WTC11 (cell line): ENCODE measurements around the gene GPC5. TPM values are rescaled to one million over a fixed set of nuclear protein-coding genes. Genes with fewer than 3 reads are reported as not detected.

Experiments
- ATAC-seq: fragments of 200-7000 bp; cut with Tn5 transposase; 2 replicates; pipeline ENCODE4 v1.10.0; 2021; ENCODE audit warnings: mild to moderate bottlenecking, moderate library complexity
- CTCF ChIA-PET: fragments of 300-600 bp; sonication (Branson Sonifier 250); formaldehyde crosslinking; loops from one replicate; lab custom pipeline; 2021; ENCODE audit warnings: antibody characterized with exemption; lab: Charles Lee
- POLR2A ChIA-PET: fragments of 350-600 bp; sonication (Branson Sonifier 250); formaldehyde crosslinking; loops from one replicate; lab custom pipeline; 2021; ENCODE audit warnings: antibody characterized with exemption; lab: Charles Lee
- DNase-seq: peaks from one replicate; pipeline ENCODE4 v3.0.0; 2021; ENCODE audit warnings: low spot score
- H3K27ac Mint-ChIP-seq: 2 replicates; pipeline ENCODE4 v1.8.0; 2021; ENCODE audit warnings: mixed read lengths
- H3K27me3 Mint-ChIP-seq: 2 replicates; pipeline ENCODE4 v1.8.0; 2021; ENCODE audit warnings: low read depth, mild to moderate bottlenecking, moderate library complexity, mixed read lengths
- H3K36me3 Mint-ChIP-seq: 2 replicates; pipeline ENCODE4 v1.8.0; 2021; ENCODE audit warnings: mixed read lengths
- H3K4me1 Mint-ChIP-seq: 2 replicates; pipeline ENCODE4 v1.8.0; 2022; ENCODE audit warnings: mixed read lengths
- H3K4me3 Mint-ChIP-seq: 2 replicates; pipeline ENCODE4 v1.8.0; 2021; ENCODE audit warnings: mild to moderate bottlenecking, moderate library complexity, mixed read lengths
- H3K9me3 Mint-ChIP-seq: 2 replicates; pipeline ENCODE4 v1.8.0; 2021; ENCODE audit warnings: mixed read lengths
- AR ChIP-seq: fragments of 250-450 bp; sonication (Bioruptor Pico); IDR thresholded peaks from 2 replicates; pipeline ENCODE4 v1.9.0; 2021; ENCODE audit warnings: mild to moderate bottlenecking
- ATF3 ChIP-seq: sonication (generic); formaldehyde crosslinking; conservative IDR thresholded peaks from 2 replicates; pipeline ENCODE4 v1.8.1; 2022; ENCODE audit warnings: mild to moderate bottlenecking, missing genetic modification reagents
- CBFB ChIP-seq: sonication (generic); formaldehyde crosslinking; IDR thresholded peaks from 2 replicates; pipeline ENCODE4 v1.8.1; 2022; ENCODE audit warnings: mild to moderate bottlenecking, low read depth, missing genetic modification reagents
- HMGXB4 ChIP-seq: sonication (generic); formaldehyde crosslinking; IDR thresholded peaks from 2 replicates; pipeline ENCODE4 v1.8.1; 2023; ENCODE audit warnings: mild to moderate bottlenecking, moderate library complexity, missing genetic modification reagents
- MXD4 ChIP-seq: fragments of 250-450 bp; sonication (Bioruptor Pico); IDR thresholded peaks from 2 replicates; pipeline ENCODE4 v1.8.0; 2021; ENCODE audit warnings: mild to moderate bottlenecking, moderate library complexity, borderline replicate concordance
- MYBL2 ChIP-seq: sonication (generic); formaldehyde crosslinking; IDR thresholded peaks from 2 replicates; pipeline ENCODE4 v1.8.1; 2023; ENCODE audit warnings: mild to moderate bottlenecking, moderate library complexity, missing genetic modification reagents
- NR1H2 ChIP-seq: sonication (generic); formaldehyde crosslinking; IDR thresholded peaks from 2 replicates; pipeline ENCODE4 v1.9.0; 2021; ENCODE audit warnings: mild to moderate bottlenecking, moderate library complexity, missing genetic modification reagents
- PREB ChIP-seq: sonication (generic); formaldehyde crosslinking; IDR thresholded peaks from 2 replicates; pipeline ENCODE4 v1.8.1; 2022; ENCODE audit warnings: mild to moderate bottlenecking, missing genetic modification reagents, moderate library complexity, borderline replicate concordance
- STAT6 ChIP-seq: sonication (generic); formaldehyde crosslinking; conservative IDR thresholded peaks from 2 replicates; pipeline ENCODE4 v1.8.1; 2023; ENCODE audit warnings: mild to moderate bottlenecking, low read depth, missing genetic modification reagents, moderate library complexity
- TCF7 ChIP-seq: sonication (generic); formaldehyde crosslinking; IDR thresholded peaks from 2 replicates; pipeline ENCODE4 v1.8.0; 2022; ENCODE audit warnings: mild to moderate bottlenecking, low read depth, missing genetic modification reagents, moderate library complexity
- TP53 ChIP-seq: sonication (generic); formaldehyde crosslinking; IDR thresholded peaks from 2 replicates; pipeline ENCODE4 v1.8.1; 2023; ENCODE audit warnings: mild to moderate bottlenecking, missing genetic modification reagents
- ZNF317 ChIP-seq: sonication (generic); formaldehyde crosslinking; IDR thresholded peaks from 2 replicates; pipeline ENCODE4 v1.8.1; 2023; ENCODE audit warnings: low read depth, mild to moderate bottlenecking, moderate library complexity, missing genetic modification reagents, borderline replicate concordance
- ZNF425 ChIP-seq: fragments of 250-450 bp; sonication (Bioruptor Pico); conservative IDR thresholded peaks from 2 replicates; pipeline ENCODE4 v1.9.0; 2021; ENCODE audit warnings: mild to moderate bottlenecking
- total RNA-seq: library from RNA; stranded (reverse); gene quantifications from 3 replicates; pipeline ENCODE4 v1.2.3, GENCODE V29; 2021

The GPC5 gene
- total RNA-seq, 1 experiment from 2014 or later = 0.46 TPM

- CTCF ChIA-PET = no interaction called here
- Mint-ChIP-seq H3K36me3 (no peaks in the 10 kb centered on the region), H3K9me3 (peaks cover 9% of the 10 kb centered on the region), H3K4me1 (peaks cover 8% of the 10 kb centered on the region), H3K27ac (no peak overlapping the region), H3K27me3 (no peaks in the 10 kb centered on the region), H3K4me3 (no peak overlapping the region)
- ATAC-seq (no peak), DNase-seq (no peak)
- TF ChIP-seq MXD4 (CRISPR knock-in tag) (no peak), TCF7 (CRISPR knock-in tag) (no peak)
- POLR2A ChIA-PET = no interaction called here
Observed at GRCh38 chr13:91504216-91504615, 105.8 kb downstream of the GPC5 start.

- DNase-seq (no peak), ATAC-seq (no peak)
- no peak overlapping the region for H3K27ac Mint-ChIP-seq
- H3K36me3 Mint-ChIP-seq = no peaks in the 10 kb centered on the region
- TF ChIP-seq MYBL2 (no peak), AR (CRISPR knock-in tag) (no peak), HMGXB4 (CRISPR knock-in tag) (no peak), ZNF317 (no peak), ATF3 (CRISPR knock-in tag) (no peak), STAT6 (CRISPR knock-in tag) (no peak), ZNF425 (no peak), TP53 (no peak), PREB (CRISPR knock-in tag) (no peak), NR1H2 (CRISPR knock-in tag) (no peak), CBFB (CRISPR knock-in tag) (no peak)
- CTCF ChIA-PET = no interaction called here
- POLR2A ChIA-PET = no interaction called here
- peaks cover 4% of the 10 kb centered on the region for H3K9me3 Mint-ChIP-seq
- H3K4me3 Mint-ChIP-seq = no peak overlapping the region
- H3K27me3 Mint-ChIP-seq = no peaks in the 10 kb centered on the region
- no peaks in the 10 kb centered on the region for H3K4me1 Mint-ChIP-seq
Observed at GRCh38 chr13:91506759-91507158, 108.3 kb downstream of the GPC5 start.
